ENCODE measurements around the gene UNC5B.

Gene UNC5B

GRCh38 chr10:71219918-71220688 is 7.7 kb downstream of the UNC5B start:
- peaks cover 31% of the 10 kb centered on the region for H3K27me3 Mint-ChIP-seq

GRCh38 chr10:71220689-71221540 is 8.5 kb downstream of the UNC5B start:
- DNase-seq (ENCODE audit: low spot score in 2 of 2) (no peak), ATAC-seq (replicated peaks; ENCODE audit: extremely low read depth, poor library complexity, severe bottlenecking) (no peak)
- H3K9me3 Mint-ChIP-seq, result no peaks in the 10 kb centered on the region
- no peak overlapping the region for H3K4me3 Mint-ChIP-seq
- H3K27ac Mint-ChIP-seq (ENCODE audit: low read depth), result no peak overlapping the region
- H3K27me3 Mint-ChIP-seq, result peaks cover 31% of the 10 kb centered on the region
- peaks cover 10% of the 10 kb centered on the region for H3K4me1 Mint-ChIP-seq
- peaks cover 2% of the 10 kb centered on the region for H3K36me3 Mint-ChIP-seq (ENCODE audit: insufficient read depth)

More at GRCh38 chr10:71219918-71220688, 7.7 kb downstream of the UNC5B start:
- no peak overlapping the region for H3K4me3 Mint-ChIP-seq
- no peak overlapping the region for H3K27ac Mint-ChIP-seq (ENCODE audit: low read depth)
- H3K9me3 Mint-ChIP-seq, result no peaks in the 10 kb centered on the region
- DNase-seq (ENCODE audit: low spot score in 2 of 2), result no peak
- peaks cover 2% of the 10 kb centered on the region for H3K36me3 Mint-ChIP-seq (ENCODE audit: insufficient read depth)
- H3K4me1 Mint-ChIP-seq, result peaks cover 13% of the 10 kb centered on the region
- ATAC-seq (replicated peaks; ENCODE audit: extremely low read depth, poor library complexity, severe bottlenecking), result no peak

- ATAC-seq (replicated peaks; ENCODE audit: extremely low read depth, poor library complexity, severe bottlenecking), result no peak
- no peak for DNase-seq (ENCODE audit: low spot score in 2 of 2)
- Mint-ChIP-seq H3K4me1 (peaks cover 8% of the 10 kb centered on the region), H3K27ac (ENCODE audit: low read depth) (no peak overlapping the region), H3K9me3 (no peaks in the 10 kb centered on the region), H3K4me3 (no peak overlapping the region), H3K36me3 (ENCODE audit: insufficient read depth) (peaks cover 2% of the 10 kb centered on the region), H3K27me3 (peaks cover 31% of the 10 kb centered on the region)
These were observed 9.3 kb downstream of the UNC5B start for GRCh38 chr10:71221586-71222202.

- Mint-ChIP-seq H3K27ac (ENCODE audit: low read depth) (no peak overlapping the region), H3K36me3 (ENCODE audit: insufficient read depth) (peaks cover under 1% of the 10 kb centered on the region), H3K4me1 (peaks cover 6% of the 10 kb centered on the region), H3K9me3 (no peaks in the 10 kb centered on the region), H3K27me3 (peaks cover 27% of the 10 kb centered on the region), H3K4me3 (no peak overlapping the region)
- ATAC-seq (replicated peaks; ENCODE audit: extremely low read depth, poor library complexity, severe bottlenecking), result no peak
- no peak for DNase-seq (ENCODE audit: low spot score in 2 of 2)
These were observed 10.4 kb downstream of the UNC5B start for GRCh38 chr10:71222601-71223346.

GRCh38 chr10:71223347-71224058 is 11.1 kb downstream of the UNC5B start:
- Mint-ChIP-seq H3K4me1 (no peaks in the 10 kb centered on the region), H3K4me3 (no peak overlapping the region)

GRCh38 chr10:71225291-71226058 is 13.1 kb downstream of the UNC5B start:
- no peak overlapping the region for H3K4me3 Mint-ChIP-seq
- H3K27me3 Mint-ChIP-seq, result peaks cover 22% of the 10 kb centered on the region
- H3K4me1 Mint-ChIP-seq, result no peaks in the 10 kb centered on the region
- no peak for ATAC-seq (replicated peaks; ENCODE audit: extremely low read depth, poor library complexity, severe bottlenecking)
- DNase-seq (ENCODE audit: low spot score in 2 of 2), result no peak
- H3K36me3 Mint-ChIP-seq (ENCODE audit: insufficient read depth), result no peaks in the 10 kb centered on the region
- H3K27ac Mint-ChIP-seq (ENCODE audit: low read depth), result no peak overlapping the region
- no peaks in the 10 kb centered on the region for H3K9me3 Mint-ChIP-seq

More at GRCh38 chr10:71223347-71224058, 11.1 kb downstream of the UNC5B start:
- H3K9me3 Mint-ChIP-seq, result no peaks in the 10 kb centered on the region
- peaks cover 22% of the 10 kb centered on the region for H3K27me3 Mint-ChIP-seq
- no peak for ATAC-seq (replicated peaks; ENCODE audit: extremely low read depth, poor library complexity, severe bottlenecking)
- H3K27ac Mint-ChIP-seq (ENCODE audit: low read depth), result no peak overlapping the region
- no peak for DNase-seq (ENCODE audit: low spot score in 2 of 2)
- no peaks in the 10 kb centered on the region for H3K36me3 Mint-ChIP-seq (ENCODE audit: insufficient read depth)

GRCh38 chr10:71228875-71229675 is 16.7 kb downstream of the UNC5B start:
- H3K36me3 Mint-ChIP-seq (ENCODE audit: insufficient read depth), result no peaks in the 10 kb centered on the region
- no peak for ATAC-seq (replicated peaks; ENCODE audit: extremely low read depth, poor library complexity, severe bottlenecking)
- H3K27me3 Mint-ChIP-seq, result peaks cover 31% of the 10 kb centered on the region
- H3K4me1 Mint-ChIP-seq, result no peaks in the 10 kb centered on the region
- no peak overlapping the region for H3K27ac Mint-ChIP-seq (ENCODE audit: low read depth)
- no peaks in the 10 kb centered on the region for H3K9me3 Mint-ChIP-seq
- DNase-seq (ENCODE audit: low spot score in 2 of 2), result no peak
- H3K4me3 Mint-ChIP-seq, result no peak overlapping the region

GRCh38 chr10:71229726-71230655 is 17.6 kb downstream of the UNC5B start:
- H3K27me3 Mint-ChIP-seq, result peaks cover 27% of the 10 kb centered on the region
- H3K36me3 Mint-ChIP-seq (ENCODE audit: insufficient read depth), result no peaks in the 10 kb centered on the region
- no peak overlapping the region for H3K27ac Mint-ChIP-seq (ENCODE audit: low read depth)

GRCh38 chr10:71230656-71231025 is 18.3 kb downstream of the UNC5B start:
- H3K36me3 Mint-ChIP-seq (ENCODE audit: insufficient read depth), result no peaks in the 10 kb centered on the region
- DNase-seq (ENCODE audit: low spot score in 2 of 2) (no peak), ATAC-seq (replicated peaks; ENCODE audit: extremely low read depth, poor library complexity, severe bottlenecking) (no peak)
- H3K4me3 Mint-ChIP-seq, result no peak overlapping the region
- H3K27ac Mint-ChIP-seq (ENCODE audit: low read depth), result no peak overlapping the region
- peaks cover 21% of the 10 kb centered on the region for H3K27me3 Mint-ChIP-seq
- no peaks in the 10 kb centered on the region for H3K9me3 Mint-ChIP-seq
- no peaks in the 10 kb centered on the region for H3K4me1 Mint-ChIP-seq

More at GRCh38 chr10:71229726-71230655, 17.6 kb downstream of the UNC5B start:
- no peak for ATAC-seq (replicated peaks; ENCODE audit: extremely low read depth, poor library complexity, severe bottlenecking)
- DNase-seq (ENCODE audit: low spot score in 2 of 2), result no peak
- Mint-ChIP-seq H3K4me3 (no peak overlapping the region), H3K4me1 (no peaks in the 10 kb centered on the region), H3K9me3 (no peaks in the 10 kb centered on the region)

- Mint-ChIP-seq H3K4me1 (no peaks in the 10 kb centered on the region), H3K4me3 (no peak overlapping the region), H3K36me3 (ENCODE audit: insufficient read depth) (no peaks in the 10 kb centered on the region), H3K27me3 (peaks cover 15% of the 10 kb centered on the region), H3K27ac (ENCODE audit: low read depth) (no peak overlapping the region), H3K9me3 (no peaks in the 10 kb centered on the region)
- DNase-seq (ENCODE audit: low spot score in 2 of 2) (no peak), ATAC-seq (replicated peaks; ENCODE audit: extremely low read depth, poor library complexity, severe bottlenecking) (no peak)
These were observed 18.8 kb downstream of the UNC5B start for GRCh38 chr10:71231206-71231605.

Measured in central memory CD8-positive, alpha-beta T cell (primary cell).